Gastroesophageal sphincter (tissue), 3 donors: ENCODE results near the gene A1BG.

Experiments used
- EP300 ChIP-seq: sonication (generic); formaldehyde crosslinking; IDR thresholded peaks from one replicate; pipeline ENCODE4 v1.6.1; 2017; ENCODE audit warnings: antibody characterized with exemption, mild to moderate bottlenecking
- POLR2A ChIP-seq, 2 donors: fragments of 450-650 bp; IDR thresholded peaks; one replicate each; pipeline ENCODE4 v1.6.1; 2017; ENCODE audit warnings: antibody characterized with exemption in 2 of 2, mild to moderate bottlenecking in 2 of 2, moderate library complexity in 1 of 2
- POLR2AphosphoS5 ChIP-seq: sonication (generic); formaldehyde crosslinking; IDR thresholded peaks from one replicate; pipeline ENCODE4 v1.6.1; 2017; ENCODE audit warnings: antibody characterized with exemption
- TF ChIP-seq, protein P1 (sequence below), 4 experiments: fragments of 200-600 bp in 2 of 4; fragments of 450-650 bp in 2 of 4; sonication (generic) in 1 of 4; IDR thresholded peaks; one replicate each; pipeline ENCODE4 v1.5.1; 2017 to 2019; ENCODE audit warnings: antibody characterized with exemption in 4 of 4, mild to moderate bottlenecking in 2 of 4, moderate library complexity in 2 of 4

DNA sequence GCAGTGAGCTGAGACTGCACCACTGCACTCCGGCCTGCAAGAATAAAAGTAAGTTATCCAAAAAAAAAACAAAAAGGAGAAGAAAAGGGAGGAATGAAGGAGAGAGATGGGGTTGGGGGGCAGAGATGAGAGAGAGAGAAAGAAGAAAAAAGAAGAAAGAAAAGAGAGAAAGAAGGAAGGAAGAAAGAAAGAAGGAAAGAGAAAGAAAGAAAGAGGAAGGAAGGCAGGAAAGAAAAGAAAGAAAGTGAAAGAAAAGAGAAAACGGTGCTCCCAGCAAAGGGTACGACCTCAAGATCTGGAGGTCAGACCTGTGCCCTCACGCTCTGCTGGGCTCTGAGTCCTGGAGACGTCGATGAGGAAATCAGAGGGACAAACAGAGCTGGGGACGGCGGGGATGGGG lies 3.7 kb downstream of the A1BG start:
- TF ChIP-seq, protein P1, sequence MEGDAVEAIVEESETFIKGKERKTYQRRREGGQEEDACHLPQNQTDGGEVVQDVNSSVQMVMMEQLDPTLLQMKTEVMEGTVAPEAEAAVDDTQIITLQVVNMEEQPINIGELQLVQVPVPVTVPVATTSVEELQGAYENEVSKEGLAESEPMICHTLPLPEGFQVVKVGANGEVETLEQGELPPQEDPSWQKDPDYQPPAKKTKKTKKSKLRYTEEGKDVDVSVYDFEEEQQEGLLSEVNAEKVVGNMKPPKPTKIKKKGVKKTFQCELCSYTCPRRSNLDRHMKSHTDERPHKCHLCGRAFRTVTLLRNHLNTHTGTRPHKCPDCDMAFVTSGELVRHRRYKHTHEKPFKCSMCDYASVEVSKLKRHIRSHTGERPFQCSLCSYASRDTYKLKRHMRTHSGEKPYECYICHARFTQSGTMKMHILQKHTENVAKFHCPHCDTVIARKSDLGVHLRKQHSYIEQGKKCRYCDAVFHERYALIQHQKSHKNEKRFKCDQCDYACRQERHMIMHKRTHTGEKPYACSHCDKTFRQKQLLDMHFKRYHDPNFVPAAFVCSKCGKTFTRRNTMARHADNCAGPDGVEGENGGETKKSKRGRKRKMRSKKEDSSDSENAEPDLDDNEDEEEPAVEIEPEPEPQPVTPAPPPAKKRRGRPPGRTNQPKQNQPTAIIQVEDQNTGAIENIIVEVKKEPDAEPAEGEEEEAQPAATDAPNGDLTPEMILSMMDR (IDR thresholded peaks at IDR 0.05) = no peak
- TF ChIP-seq POLR2A (IDR thresholded peaks at IDR 0.05) = no peak
- TF ChIP-seq POLR2AphosphoS5 = no peak
- no peak for TF ChIP-seq EP300
